HG03280 (cell line): ENCODE results near the gene ERFE.
"Not testable (repeated sequence)": the region's sequence is repeated elsewhere in the genome, so short reads cannot be mapped to it uniquely, and the experiment has no call there.

Experiments
- ATAC-seq: cut with Tn5 transposase; IDR thresholded peaks from one replicate; pipeline ENCODE4 v1.9.1; 2021; ENCODE audit warnings: mild to moderate bottlenecking, moderate library complexity; ENCODE audit not compliant: unreplicated experiment

The ERFE gene

GRCh38 chr2:238168196-238169047, 9.7 kb downstream of the ERFE start:
- ATAC-seq = no peak

- no peak for ATAC-seq
Observed at GRCh38 chr2:238169048-238169707, 10.4 kb downstream of the ERFE start.

GRCh38 chr2:238169708-238170251, 11.0 kb downstream of the ERFE start:
- ATAC-seq = no peak

- ATAC-seq = no peak
Observed at GRCh38 chr2:238170386-238171071, 11.8 kb downstream of the ERFE start.

GRCh38 chr2:238171072-238171431, 12.3 kb downstream of the ERFE start:
- not testable (repeated sequence) for ATAC-seq

GRCh38 chr2:238171575-238172187, 12.9 kb downstream of the ERFE start:
- ATAC-seq = no peak

- no peak for ATAC-seq
Observed at GRCh38 chr2:238172439-238172838, 13.7 kb downstream of the ERFE start.

GRCh38 chr2:238173692-238174091, 14.9 kb downstream of the ERFE start:
- no peak for ATAC-seq

- ATAC-seq = no peak
Observed at GRCh38 chr2:238174291-238174690, 15.5 kb downstream of the ERFE start.

- ATAC-seq = no peak
Observed at GRCh38 chr2:238174701-238175100, 15.9 kb downstream of the ERFE start.

GRCh38 chr2:238176613-238177012, 17.8 kb downstream of the ERFE start:
- ATAC-seq = no peak

GRCh38 chr2:238180554-238180953, 21.8 kb downstream of the ERFE start:
- ATAC-seq = no peak

GRCh38 chr2:238182362-238182761, 23.6 kb downstream of the ERFE start:
- ATAC-seq = no peak

- no peak for ATAC-seq
Observed at GRCh38 chr2:238183821-238184220, 25.1 kb downstream of the ERFE start.

- ATAC-seq = no peak
Observed at GRCh38 chr2:238187618-238188548, 29.1 kb downstream of the ERFE start.

- no peak for ATAC-seq
Observed at GRCh38 chr2:238190445-238190844, 31.7 kb downstream of the ERFE start.

GRCh38 chr2:238202326-238203093, 43.7 kb downstream of the ERFE start:
- no peak for ATAC-seq

- peak; percentile 96 for ATAC-seq
Observed at GRCh38 chr2:238203094-238203972, 44.6 kb downstream of the ERFE start, which contains the start of gene ILKAP. ILKAP (minus strand) TSS chr2:238203695; CDS start chr2:238203553, 142 bp downstream.
